Measurements from ENCODE around the gene DNMT3A. TPM values are rescaled to one million over a fixed set of nuclear protein-coding genes. Genes with fewer than 3 reads are reported as not detected.
A peak's percentile ranks its signal among the peaks of the same experiment; 100 is the strongest.

Gene DNMT3A
- total RNA-seq, 1 experiment from 2014 or later: 215 TPM

DNA sequence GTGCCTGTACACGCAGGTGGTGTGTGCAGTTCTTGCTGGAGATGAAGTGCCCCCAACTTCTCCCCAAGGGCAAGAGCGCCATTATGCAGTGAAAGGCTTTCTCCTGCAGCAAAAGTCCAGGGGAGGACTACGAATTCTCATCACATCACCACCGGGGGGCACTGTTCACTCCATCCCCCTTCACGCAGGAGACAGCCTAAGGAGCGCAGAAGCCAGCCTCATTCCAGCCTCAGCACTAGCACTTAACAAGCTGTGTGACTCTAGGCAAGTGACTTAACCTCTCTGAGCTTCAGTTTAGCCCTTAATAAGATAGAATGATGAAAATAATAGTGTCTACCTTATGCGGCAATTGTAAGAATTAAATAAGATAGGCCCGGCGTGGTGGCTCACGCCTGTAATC lies 32.3 kb downstream of the DNMT3A start:
- H3K4me1 Mint-ChIP-seq: peaks cover 49 to 69% of the 10 kb centered on the region in 2 experiments

More for the DNA sequence above, 32.3 kb downstream of the DNMT3A start:
- Histone ChIP-seq H3K56ac (ENCODE audit: insufficient read length, low read depth, low read length) (no peak overlapping the region), H4K8ac (replicated peaks; ENCODE audit: insufficient read length, low read depth, low read length) (no peak overlapping the region), H2BK5ac (ENCODE audit: insufficient read length, low read length) (no peak overlapping the region), H3K79me2 (ENCODE audit: insufficient read depth, low read length) (no peaks in the 10 kb centered on the region), H3T11ph (ENCODE audit: low read length) (no peak overlapping the region), H2BK120ac (ENCODE audit: low read depth, low read length, poor library complexity, severe bottlenecking) (no peak overlapping the region), H2AFZ (ENCODE audit: low read length) (no peak overlapping the region), H3K23ac (ENCODE audit: insufficient read length, low read depth, low read length) (no peak overlapping the region), H4K5ac (ENCODE audit: insufficient read length, low read depth, low read length) (no peak overlapping the region), H3K79me1 (ENCODE audit: insufficient read depth, low read depth, low read length, poor library complexity, severe bottlenecking) (no peaks in the 10 kb centered on the region), H3K4ac (ENCODE audit: low read depth, low read length) (no peak overlapping the region), H3K27ac (ENCODE audit: insufficient read length, low read depth, low read length) (no peak overlapping the region), H4K91ac (ENCODE audit: insufficient read length, low read depth, low read length) (no peak overlapping the region), H3K14ac (ENCODE audit: insufficient read depth, low read length) (no peak overlapping the region), H2BK15ac (ENCODE audit: low read depth, low read length) (no peak overlapping the region), H3K9ac (ENCODE audit: extremely low read depth, insufficient read length, low read length) (no peak overlapping the region), H2AK5ac (ENCODE audit: insufficient read length, low read length) (no peak overlapping the region), H3K4me2 (ENCODE audit: insufficient read depth, insufficient read length, low read length) (no peak overlapping the region), H3K18ac (ENCODE audit: insufficient read length, low read depth, low read length) (no peak overlapping the region), H3K4me1 (ENCODE audit: insufficient read depth, low read length) (peaks cover 10% of the 10 kb centered on the region; the same call in 1 of the 2 replicates), H2BK12ac (ENCODE audit: insufficient read length, low read depth, low read length) (no peak overlapping the region), H4K20me1 (ENCODE audit: control insufficient read depth, insufficient read depth, insufficient read length) (no peaks in the 10 kb centered on the region), H3K23me2 (ENCODE audit: insufficient read length, low read depth, low read length, poor library complexity, severe bottlenecking) (no peaks in the 10 kb centered on the region), H2BK20ac (ENCODE audit: low read depth, low read length, poor library complexity, severe bottlenecking) (no peak overlapping the region), H3K9me3 (ENCODE audit: control insufficient read depth, low read depth, low read length) (no peaks in the 10 kb centered on the region), H3K27me3 (ENCODE audit: insufficient read depth, low read length) (no peaks in the 10 kb centered on the region)
- no peak overlapping the region for H3K27ac Mint-ChIP-seq
- H3K27me3 Mint-ChIP-seq (ENCODE audit: low read depth): no peaks in the 10 kb centered on the region
- H3K36me3 Mint-ChIP-seq (ENCODE audit: insufficient read depth in 1 of 3, low read depth in 3 of 3): peaks cover 0 to 4% (median 0%) of the 10 kb centered on the region in 3 experiments; a peak in 3 of 7 replicates
- no peaks in the 10 kb centered on the region for H3K9me3 Mint-ChIP-seq
- DNase-seq: peak; percentile 81
- TF ChIP-seq, protein P1, sequence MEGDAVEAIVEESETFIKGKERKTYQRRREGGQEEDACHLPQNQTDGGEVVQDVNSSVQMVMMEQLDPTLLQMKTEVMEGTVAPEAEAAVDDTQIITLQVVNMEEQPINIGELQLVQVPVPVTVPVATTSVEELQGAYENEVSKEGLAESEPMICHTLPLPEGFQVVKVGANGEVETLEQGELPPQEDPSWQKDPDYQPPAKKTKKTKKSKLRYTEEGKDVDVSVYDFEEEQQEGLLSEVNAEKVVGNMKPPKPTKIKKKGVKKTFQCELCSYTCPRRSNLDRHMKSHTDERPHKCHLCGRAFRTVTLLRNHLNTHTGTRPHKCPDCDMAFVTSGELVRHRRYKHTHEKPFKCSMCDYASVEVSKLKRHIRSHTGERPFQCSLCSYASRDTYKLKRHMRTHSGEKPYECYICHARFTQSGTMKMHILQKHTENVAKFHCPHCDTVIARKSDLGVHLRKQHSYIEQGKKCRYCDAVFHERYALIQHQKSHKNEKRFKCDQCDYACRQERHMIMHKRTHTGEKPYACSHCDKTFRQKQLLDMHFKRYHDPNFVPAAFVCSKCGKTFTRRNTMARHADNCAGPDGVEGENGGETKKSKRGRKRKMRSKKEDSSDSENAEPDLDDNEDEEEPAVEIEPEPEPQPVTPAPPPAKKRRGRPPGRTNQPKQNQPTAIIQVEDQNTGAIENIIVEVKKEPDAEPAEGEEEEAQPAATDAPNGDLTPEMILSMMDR (conservative IDR thresholded peaks at IDR 0.05): peak; percentile 78
- no CpG with 5 or more reads among the region's 10 CpGs for WGBS (ENCODE audit: extremely low coverage, insufficient read length, low lambda C conversion rate)
- no peak overlapping the region for H3K4me3 Mint-ChIP-seq

All from H9 (cell line).